GM10266 (cell line): ENCODE data around the gene MEGF8.
A peak's percentile ranks its signal among the peaks of the same experiment; 100 is the strongest.

Source experiments
- DNase-seq: peaks from one replicate; pipeline ENCODE4 v3.0.0; 2012; ENCODE audit errors: extremely low spot score
- CTCF ChIP-seq: IDR thresholded peaks from 2 replicates; pipeline ENCODE4 v1.5.1; 2012; ENCODE audit warnings: mild to moderate bottlenecking, low read depth; ENCODE audit not compliant: control insufficient read depth, insufficient read depth; ENCODE audit errors: missing control alignments

Gene MEGF8

GRCh38 chr19:42421591-42422031 lies 96.2 kb downstream of the MEGF8 start:
- DNase-seq, result no peak
- no peak for TF ChIP-seq CTCF

- TF ChIP-seq CTCF, result no peak
- DNase-seq, result no peak
Observed at GRCh38 chr19:42422092-42422900, 96.9 kb downstream of the MEGF8 start.

- DNase-seq, result no peak
- TF ChIP-seq CTCF, result no peak
Observed at GRCh38 chr19:42422901-42423461, 97.5 kb downstream of the MEGF8 start.

- TF ChIP-seq CTCF, result no peak
- peak; percentile 94 for DNase-seq
Observed at GRCh38 chr19:42423462-42424344, 98.3 kb downstream of the MEGF8 start.

GRCh38 chr19:42424345-42424707 lies 98.9 kb downstream of the MEGF8 start:
- no peak for DNase-seq
- TF ChIP-seq CTCF, result no peak

GRCh38 chr19:42424712-42425131 lies 99.3 kb downstream of the MEGF8 start:
- no peak for TF ChIP-seq CTCF
- no peak for DNase-seq

- TF ChIP-seq CTCF, result no peak
- no peak for DNase-seq
Observed at GRCh38 chr19:42426643-42427042, 101.2 kb downstream of the MEGF8 start.
